PFSK-1 (cell line): ENCODE measurements around the gene RRP1.

ENCODE experiments used
- POLR2AphosphoS5 ChIP-seq: IDR thresholded peaks from 2 replicates; pipeline ENCODE4 v1.6.1; 2012; ENCODE audit warnings: low read depth, mild to moderate bottlenecking, control low read depth, low read length, moderate library complexity
- SIN3A ChIP-seq: IDR thresholded peaks from 2 replicates; pipeline ENCODE4 v1.6.1; 2012; ENCODE audit warnings: mild to moderate bottlenecking, low read length, moderate library complexity, borderline replicate concordance; ENCODE audit not compliant: insufficient read depth

DNA sequence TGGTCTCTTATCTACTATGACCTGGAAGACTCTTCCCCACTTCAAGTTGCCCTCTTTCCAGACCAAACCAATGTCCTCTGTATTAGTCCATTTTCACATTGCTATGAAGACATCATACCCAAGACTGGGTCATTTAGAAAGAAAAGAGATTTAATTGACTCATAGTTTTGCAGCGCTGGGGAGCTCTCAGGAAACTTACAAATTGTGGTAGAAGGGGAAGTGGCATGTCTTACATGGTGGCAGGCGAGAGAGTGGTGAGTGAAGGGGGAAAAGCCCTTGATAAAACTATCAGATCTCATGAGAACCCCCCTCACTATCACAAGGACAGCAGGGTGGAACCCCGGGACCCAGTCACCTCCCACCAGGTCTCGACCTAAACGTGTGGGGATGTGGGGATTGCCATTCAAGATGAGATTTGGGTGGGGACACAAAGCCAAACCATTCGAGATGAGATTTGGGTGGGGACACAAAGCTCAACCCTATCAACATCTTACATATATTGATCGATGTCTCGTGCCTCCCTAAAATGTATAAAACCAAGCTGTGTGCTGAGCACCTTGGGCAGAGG lies 61.4 kb downstream of the RRP1 start:
- TF ChIP-seq POLR2AphosphoS5 (no peak), SIN3A (no peak)
